Fibroblast of the aortic adventitia (primary cell): Measurements from ENCODE around the gene ARV1. TPM values are rescaled to one million over a fixed set of nuclear protein-coding genes. Genes with fewer than 3 reads are reported as not detected.
A peak's percentile ranks its signal among the peaks of the same experiment; 100 is the strongest.

Source experiments
- DNase-seq: peaks from one replicate; pipeline ENCODE4 v3.0.0-alpha.2; 2010; ENCODE audit warnings: low read depth
- H3K4me3 ChIP-seq: 2 replicates; pipeline ENCODE4 v1.5.1; 2011; ENCODE audit warnings: low read depth, mild to moderate bottlenecking, control low read depth, low read length, moderate library complexity
- total RNA-seq: library from RNA; depleted of rRNA; stranded (reverse); fragments of >200 nt; gene quantifications from 2 replicates; pipeline ENCODE4 v1.2.3, GENCODE V29; 2012; ENCODE audit warnings: low replicate concordance
- TF ChIP-seq, protein P1 (sequence below): IDR thresholded peaks from 2 replicates; pipeline ENCODE4 v1.5.1; 2011; ENCODE audit warnings: mild to moderate bottlenecking, low read length, control low read depth, inconsistent platforms; ENCODE audit not compliant: insufficient read depth

Gene ARV1
- total RNA-seq, 1 donor: 19.1 TPM

DNA sequence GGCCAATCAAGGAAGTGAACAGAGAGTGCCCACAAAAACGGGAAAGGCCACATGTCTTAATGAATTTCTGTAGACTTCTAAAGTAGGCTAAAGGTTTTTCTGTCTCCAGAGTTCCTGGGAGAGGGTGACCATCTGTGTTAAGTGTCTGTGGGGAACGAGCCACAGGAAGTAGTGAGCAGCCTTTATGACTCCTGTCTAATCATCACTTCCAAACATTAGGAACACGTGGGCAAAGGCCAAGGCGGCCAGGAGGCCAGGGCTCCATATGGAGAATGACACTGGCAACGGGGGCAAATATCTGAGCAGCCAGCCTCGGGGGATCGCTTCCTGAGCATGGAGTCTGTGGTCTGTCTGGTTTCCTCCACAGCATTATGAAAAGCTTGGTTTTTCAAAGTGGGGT is 54.1 kb downstream of the ARV1 start:
- TF ChIP-seq, protein P1, sequence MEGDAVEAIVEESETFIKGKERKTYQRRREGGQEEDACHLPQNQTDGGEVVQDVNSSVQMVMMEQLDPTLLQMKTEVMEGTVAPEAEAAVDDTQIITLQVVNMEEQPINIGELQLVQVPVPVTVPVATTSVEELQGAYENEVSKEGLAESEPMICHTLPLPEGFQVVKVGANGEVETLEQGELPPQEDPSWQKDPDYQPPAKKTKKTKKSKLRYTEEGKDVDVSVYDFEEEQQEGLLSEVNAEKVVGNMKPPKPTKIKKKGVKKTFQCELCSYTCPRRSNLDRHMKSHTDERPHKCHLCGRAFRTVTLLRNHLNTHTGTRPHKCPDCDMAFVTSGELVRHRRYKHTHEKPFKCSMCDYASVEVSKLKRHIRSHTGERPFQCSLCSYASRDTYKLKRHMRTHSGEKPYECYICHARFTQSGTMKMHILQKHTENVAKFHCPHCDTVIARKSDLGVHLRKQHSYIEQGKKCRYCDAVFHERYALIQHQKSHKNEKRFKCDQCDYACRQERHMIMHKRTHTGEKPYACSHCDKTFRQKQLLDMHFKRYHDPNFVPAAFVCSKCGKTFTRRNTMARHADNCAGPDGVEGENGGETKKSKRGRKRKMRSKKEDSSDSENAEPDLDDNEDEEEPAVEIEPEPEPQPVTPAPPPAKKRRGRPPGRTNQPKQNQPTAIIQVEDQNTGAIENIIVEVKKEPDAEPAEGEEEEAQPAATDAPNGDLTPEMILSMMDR: no peak
- H3K4me3 ChIP-seq: no peak overlapping the region
- no peak for DNase-seq

DNA sequence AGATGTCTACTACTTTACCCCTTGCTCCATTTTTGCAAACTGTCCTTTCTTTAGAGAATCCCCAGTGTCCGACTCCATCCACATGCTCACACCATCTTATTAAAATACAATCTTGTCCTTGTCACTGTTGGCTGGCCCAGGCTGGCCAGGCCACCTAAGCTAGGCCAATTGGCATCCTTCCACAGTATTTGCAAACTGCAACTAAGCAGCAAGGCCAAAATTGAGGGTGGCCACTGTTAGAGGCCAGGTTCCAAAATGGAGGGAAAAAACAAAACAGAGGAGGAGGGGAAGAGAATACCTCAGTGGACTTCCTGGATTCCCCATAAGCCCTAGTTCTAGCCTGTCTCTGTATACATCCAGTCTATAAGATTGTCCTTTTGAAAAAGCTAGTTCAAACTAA is 56.9 kb downstream of the ARV1 start:
- no peak overlapping the region for H3K4me3 ChIP-seq
- TF ChIP-seq, protein P1: no peak
- DNase-seq: no peak

DNA sequence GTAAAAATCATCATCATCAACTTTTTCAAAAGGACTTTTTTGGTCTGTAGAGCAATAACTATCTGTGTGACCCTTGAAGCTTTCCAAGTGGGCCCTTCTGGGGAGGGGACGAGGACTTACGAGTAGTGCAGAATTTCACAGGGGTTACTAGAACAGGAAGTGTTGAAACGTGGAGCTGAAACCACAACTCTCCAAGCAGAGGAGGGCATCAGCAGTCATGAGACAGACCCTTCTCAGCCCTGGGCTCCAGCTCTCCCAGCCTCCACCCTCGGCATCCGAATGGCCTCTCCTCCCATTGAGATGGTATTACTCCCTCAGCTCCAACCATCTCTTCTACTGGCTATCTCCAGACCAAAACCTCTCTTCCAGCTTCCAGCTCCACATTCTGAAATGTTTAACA is 57.5 kb downstream of the ARV1 start:
- TF ChIP-seq, protein P1: no peak
- no peak for DNase-seq
- H3K4me3 ChIP-seq: no peak overlapping the region

DNA sequence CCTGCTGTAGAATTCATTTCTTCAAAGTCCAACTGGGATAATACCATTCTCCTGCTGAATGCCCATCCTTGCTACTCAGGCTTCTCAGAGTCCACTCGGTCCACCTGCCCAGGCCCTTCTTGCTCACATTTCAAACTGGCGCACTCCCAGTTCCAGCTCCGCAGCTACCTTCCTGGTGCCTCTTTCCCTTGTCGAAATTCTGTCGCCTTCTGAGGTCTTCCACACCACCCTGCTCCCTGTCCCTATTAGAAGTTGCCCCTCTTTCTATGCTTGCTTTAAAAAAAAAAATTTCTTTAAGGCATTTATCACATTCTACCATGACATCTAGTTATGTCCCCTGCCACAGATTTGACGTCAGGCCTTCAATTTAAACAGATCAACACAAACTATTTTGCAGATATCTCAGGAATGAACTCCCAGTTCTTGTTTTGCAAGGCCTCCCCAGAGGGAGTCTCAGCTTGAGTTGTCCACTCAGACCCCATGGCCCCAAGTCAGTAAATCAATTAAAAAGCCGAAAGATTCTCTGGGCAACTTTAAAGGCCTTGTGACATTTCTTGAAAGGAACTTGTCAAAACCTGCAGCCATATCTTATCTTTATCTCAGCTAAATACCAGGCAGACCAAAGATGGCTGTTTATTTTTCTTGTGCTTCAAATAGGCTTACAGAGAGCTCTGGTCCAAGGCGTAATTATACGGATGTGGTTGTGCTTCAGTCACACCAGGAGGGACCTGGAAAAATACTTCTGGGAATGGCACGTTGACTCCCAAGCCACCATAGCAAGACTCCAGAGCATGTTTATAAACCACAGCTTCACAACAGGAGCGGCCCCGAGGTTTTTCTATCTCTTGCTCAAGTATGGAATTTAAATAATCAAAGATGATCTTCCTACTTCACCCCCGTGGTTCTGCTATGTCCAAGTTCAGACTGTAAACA is 59.0 kb downstream of the ARV1 start:
- TF ChIP-seq, protein P1: no peak
- DNase-seq: no peak
- H3K4me3 ChIP-seq: no peak overlapping the region

DNA sequence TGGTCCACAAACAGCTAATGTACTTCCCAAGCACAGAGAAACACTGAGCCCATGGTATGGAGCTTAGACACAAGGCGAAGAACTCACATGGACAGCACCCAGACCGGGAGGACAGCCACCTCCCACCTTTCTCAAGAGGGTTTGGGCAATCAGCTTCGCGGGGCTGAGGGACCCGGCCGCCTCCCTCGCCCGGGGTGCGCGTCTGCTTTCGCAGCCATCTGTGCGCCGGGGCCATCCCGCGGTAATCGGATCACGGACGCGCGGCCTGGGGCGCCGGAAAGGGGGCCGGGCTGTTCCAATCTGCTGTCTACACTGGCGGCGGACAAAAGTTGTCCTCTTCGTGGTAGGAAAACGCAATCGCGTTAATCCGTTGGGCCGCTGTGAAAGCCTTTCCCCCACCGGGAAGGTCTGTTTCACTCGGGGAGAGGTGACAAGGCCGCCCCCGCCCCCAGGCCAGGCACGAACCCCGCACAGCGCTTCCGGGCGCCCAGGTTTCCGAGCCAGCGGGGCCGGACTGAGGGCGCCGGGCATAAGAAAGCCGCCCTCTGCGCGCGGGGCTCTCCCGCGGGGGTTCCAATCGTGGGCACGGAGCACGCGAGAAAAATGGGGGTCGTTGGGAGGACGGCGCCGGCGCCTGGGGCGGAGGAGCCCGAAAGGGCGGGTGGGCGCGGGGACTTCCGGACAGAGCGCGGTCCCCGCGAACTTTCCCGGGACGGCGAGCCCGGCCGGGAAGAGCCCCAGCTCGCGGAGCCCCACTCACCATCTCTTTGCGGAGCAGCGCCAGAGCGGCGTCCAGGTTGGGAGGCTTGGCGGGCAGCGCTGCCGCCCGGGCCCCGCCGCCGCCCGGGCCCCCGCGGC is 60.5 kb downstream of the ARV1 start:
- peak; percentile 26 for DNase-seq
- peak overlapping the region; percentile 71 for H3K4me3 ChIP-seq
- TF ChIP-seq, protein P1: no peak

DNA sequence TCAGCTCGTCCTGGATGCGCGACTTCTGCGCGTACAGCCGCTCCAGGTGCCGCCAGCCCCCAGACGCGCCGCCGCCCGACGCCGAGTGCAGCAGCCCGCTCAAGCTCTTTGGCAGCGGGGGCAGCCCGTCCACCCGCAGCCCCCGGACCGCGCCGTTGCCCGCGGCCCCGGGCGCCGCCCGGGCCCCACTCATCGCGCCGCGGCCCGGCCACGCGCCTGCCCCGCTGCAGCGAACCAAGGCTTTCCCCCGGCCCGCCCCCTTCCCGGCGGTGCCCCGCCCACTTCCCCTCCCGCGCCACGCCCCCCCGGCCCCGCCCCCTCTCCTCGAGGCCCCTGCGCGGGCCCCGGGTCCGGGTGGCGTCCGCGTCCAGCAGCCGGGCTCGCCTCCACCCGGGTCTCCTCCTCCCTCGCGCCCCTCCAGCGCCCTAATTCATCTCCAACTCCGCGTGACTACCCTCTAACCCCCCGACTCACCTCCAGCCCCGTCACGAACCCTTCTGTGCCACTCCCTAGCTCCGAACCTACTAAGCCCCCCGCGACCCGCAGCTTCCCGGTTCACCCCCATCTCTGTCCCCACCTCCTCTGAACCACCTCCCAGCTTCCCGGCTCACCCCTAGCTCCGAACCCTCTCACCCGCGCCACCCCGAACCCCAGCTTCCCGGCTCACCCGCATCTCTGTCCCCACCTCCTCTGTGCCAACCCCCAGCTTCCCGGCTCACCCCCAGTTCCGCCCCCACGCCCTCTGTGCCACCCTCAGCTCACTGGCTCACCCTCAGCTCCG is 61.3 kb downstream of the ARV1 start, which contains the start of gene FAM89A:
FAM89A (minus strand) TSS at position 236 of the 781 bp plus-strand sequence; CDS start at position 193, 43 bp downstream.
- DNase-seq: peak; percentile 3
- TF ChIP-seq, protein P1: no peak
- H3K4me3 ChIP-seq: peak within 1 kb of the TSS; percentile 71
